Motor neuron (in vitro differentiated cells): ENCODE measurements around the gene MLLT3. TPM values are rescaled to one million over a fixed set of nuclear protein-coding genes. Genes with fewer than 3 reads are reported as not detected.

Experiments used
- ATAC-seq, 8 experiments: fragments of 200-7000 bp; cut with Tn5 transposase; replicated peaks in 6 of 8; 2 replicates each; pipeline ENCODE4 v1.8.0; 2021; ENCODE audit warnings: mild to moderate bottlenecking in 8 of 8, moderate library complexity in 8 of 8
- H3K27ac ChIP-seq, 2 donors: fragments of 250-450 bp; sonication (Bioruptor Pico); 2 replicates each; pipeline ENCODE4 v1.9.0; 2021; ENCODE audit warnings: antibody characterized with exemption in 2 of 2, mild to moderate bottlenecking in 2 of 2, moderate library complexity in 1 of 2
- H3K4me1 ChIP-seq, 2 donors: fragments of 250-450 bp; sonication (Bioruptor Pico); replicated peaks in 1 of 2; 2 replicates each; pipeline ENCODE4 v1.6.1; 2021; ENCODE audit warnings: antibody characterized with exemption in 2 of 2, mild to moderate bottlenecking in 2 of 2, moderate library complexity in 1 of 2
- H3K4me3 ChIP-seq, 5 donors: fragments of 250-450 bp; sonication (Bioruptor Pico); 2 replicates each; pipeline ENCODE4 v1.9.0; 2021; ENCODE audit warnings: antibody characterized with exemption in 5 of 5, mild to moderate bottlenecking in 5 of 5, moderate library complexity in 4 of 5
- WGBS, 10 experiments: fragments of 450-650 bp; shearing (Covaris generic); methylation state at CpG; one replicate each; pipeline ENCODE4 v1.0.0; 2022; 5-methylcytosine and 5-hydroxymethylcytosine counted together
- in situ Hi-C, 9 experiments: fragments of 400-800 bp; cut with MboI; loops; one replicate each; pipeline ENCODE4 v1.15.0; 2021; ENCODE audit warnings: low sequenced_read_pairs in 9 of 9, low pct_unique_long_range_greater_than_20kb in 2 of 9; ENCODE audit not compliant: unreplicated experiment in 9 of 9
- total RNA-seq, 8 experiments: library from RNA; unstranded; fragments of 300-600 nt; gene quantifications; 2 replicates each; pipeline versions ENCODE4 v1.2.3 to v1.2.4, GENCODE V29; 2022

MLLT3 gene
- total RNA-seq, 8 experiments from 2014 or later: 10.8 to 63.2 (median 31.6) TPM

GRCh38 chr9:20512106-20512505 is 110.2 kb downstream of the MLLT3 start:
- Histone ChIP-seq H3K4me3 (no peak overlapping the region), H3K4me1 (no peaks in the 10 kb centered on the region), H3K27ac (no peak overlapping the region)
- in situ Hi-C loops: no loop called here
- 80 to 100% (median 95%) methylated on average over 1 to 2 of the region's 2 CpGs; no CpG with 5 or more reads in 4 of the 10 experiments for WGBS, 10 experiments
- peak in 2 of 8 experiments; percentile 64 to 71 for ATAC-seq

- WGBS, 10 experiments: 100% methylated on average over 1 of the region's 1 CpG; no CpG with 5 or more reads in 7 of the 10 experiments
- in situ Hi-C loops: no loop called here
- Histone ChIP-seq H3K4me1 (no peaks in the 10 kb centered on the region), H3K4me3 (no peak overlapping the region), H3K27ac (no peak overlapping the region)
- ATAC-seq: peak in 3 of 8 experiments; percentile 32 to 70 (median 69)
Observed at GRCh38 chr9:20511686-20512085, 110.6 kb downstream of the MLLT3 start.

GRCh38 chr9:20509466-20509865 is 112.8 kb downstream of the MLLT3 start:
- in situ Hi-C loops: no loop called here
- WGBS, 10 experiments: 80 to 100% (median 97%) methylated on average over 1 to 3 of the region's 3 CpGs
- ATAC-seq: no peak
- no peaks in the 10 kb centered on the region for H3K4me1 ChIP-seq
- H3K4me3 ChIP-seq: no peak overlapping the region
- H3K27ac ChIP-seq: no peak overlapping the region

DNA sequence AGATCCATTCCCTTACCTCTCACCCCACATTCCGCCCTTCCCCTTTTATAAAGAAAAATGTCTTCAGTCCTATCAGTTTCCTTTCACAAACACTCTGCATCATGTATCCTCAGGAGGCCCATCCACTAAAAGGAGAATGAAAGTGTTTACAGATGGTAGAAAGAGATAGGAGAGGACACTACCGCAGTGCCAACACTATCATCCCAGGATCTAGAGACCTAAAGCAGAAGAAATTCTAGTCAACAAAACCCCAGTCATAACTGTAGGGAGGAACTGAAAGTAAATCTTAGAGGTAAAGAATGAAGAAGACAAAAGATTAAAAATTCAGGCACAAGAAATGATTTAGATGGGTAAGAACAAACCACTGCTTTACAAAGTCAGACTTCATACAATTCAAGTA is 114.1 kb downstream of the MLLT3 start:
- no peak overlapping the region for H3K4me3 ChIP-seq
- H3K4me1 ChIP-seq: no peaks in the 10 kb centered on the region
- ATAC-seq: no peak
- in situ Hi-C loops: no loop called here
- WGBS, 10 experiments: 63 to 100% (median 94%) methylated on average over 1 to 2 of the region's 2 CpGs; no CpG with 5 or more reads in 2 of the 10 experiments
- no peak overlapping the region for H3K27ac ChIP-seq

- in situ Hi-C loops: no loop called here
- H3K4me1 ChIP-seq: no peaks in the 10 kb centered on the region
- WGBS, 10 experiments: 0 to 100% (median 0%) methylated on average over 1 of the region's 1 CpG; no CpG with 5 or more reads in 3 of the 10 experiments
- ATAC-seq: no peak
- no peak overlapping the region for H3K4me3 ChIP-seq
- no peak overlapping the region for H3K27ac ChIP-seq
Observed at GRCh38 chr9:20507431-20507830, 114.9 kb downstream of the MLLT3 start.

GRCh38 chr9:20506099-20506900 is 116.0 kb downstream of the MLLT3 start:
- Histone ChIP-seq H3K4me1 (no peaks in the 10 kb centered on the region), H3K4me3 (no peak overlapping the region), H3K27ac (no peak overlapping the region)
- WGBS, 10 experiments: 0 to 100% (median 84%) methylated on average over 1 to 8 of the region's 11 CpGs; no CpG with 5 or more reads in 1 of the 10 experiments
- in situ Hi-C loops: no loop called here
- peak in 3 of 8 experiments; percentile 84 to 90 (median 86) for ATAC-seq

GRCh38 chr9:20505574-20505973 is 116.7 kb downstream of the MLLT3 start:
- Histone ChIP-seq H3K4me3 (no peak overlapping the region), H3K4me1 (no peaks in the 10 kb centered on the region), H3K27ac (no peak overlapping the region)
- 90 to 100% (median 98%) methylated on average over 2 to 5 of the region's 5 CpGs; no CpG with 5 or more reads in 2 of the 10 experiments for WGBS, 10 experiments
- in situ Hi-C loops: no loop called here
- ATAC-seq: no peak

DNA sequence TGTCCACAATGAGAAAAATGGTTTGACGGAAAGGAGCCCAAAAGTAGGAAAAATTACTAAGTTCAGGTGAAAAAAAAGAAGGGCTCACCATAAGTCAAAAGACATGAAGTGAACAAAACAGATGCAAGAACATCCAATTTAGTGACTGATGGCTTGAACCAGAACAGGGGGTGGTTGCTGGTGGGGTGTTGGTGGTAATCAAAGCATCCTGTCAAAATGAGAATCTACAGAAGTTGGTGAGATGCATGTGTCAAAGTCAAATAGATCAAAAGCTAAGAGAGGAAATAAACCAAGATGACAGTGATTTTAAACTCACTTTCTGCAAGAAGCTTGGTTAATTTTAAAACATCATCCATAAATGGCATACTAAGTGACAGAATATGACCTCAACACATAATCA is 117.4 kb downstream of the MLLT3 start:
- ATAC-seq: no peak
- in situ Hi-C loops: no loop called here
- Histone ChIP-seq H3K4me1 (no peaks in the 10 kb centered on the region), H3K27ac (no peak overlapping the region), H3K4me3 (no peak overlapping the region)
- WGBS, 10 experiments: 89 to 100% (median 100%) methylated on average over 1 of the region's 1 CpG; no CpG with 5 or more reads in 1 of the 10 experiments

DNA sequence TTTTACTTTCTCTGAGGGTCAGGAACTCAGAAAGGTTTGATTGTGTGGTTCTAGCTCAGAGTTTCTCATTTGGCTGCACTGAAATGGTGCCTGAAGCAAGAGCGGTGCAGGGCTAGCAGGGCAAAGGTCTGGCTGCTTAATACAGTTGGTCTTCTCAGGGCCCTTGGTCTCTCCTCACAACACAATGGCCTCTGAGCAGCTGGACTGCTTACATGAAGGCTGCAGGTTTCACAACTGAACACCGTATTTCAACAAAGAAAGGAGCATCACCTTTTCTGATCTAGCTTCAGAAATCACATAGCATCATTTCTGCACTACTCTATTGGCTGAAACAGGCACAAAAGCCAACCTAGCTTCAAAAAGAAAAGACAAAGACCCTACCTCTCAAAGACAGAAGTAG is 122.2 kb downstream of the MLLT3 start:
- in situ Hi-C loops: no loop called here
- Histone ChIP-seq H3K27ac (no peak overlapping the region), H3K4me3 (no peak overlapping the region), H3K4me1 (peaks cover 1 to 5% of the 10 kb centered on the region in 2 donors)
- no peak for ATAC-seq
- WGBS, 10 experiments: 80 to 100% (median 100%) methylated on average over 1 to 2 of the region's 2 CpGs; no CpG with 5 or more reads in 3 of the 10 experiments

DNA sequence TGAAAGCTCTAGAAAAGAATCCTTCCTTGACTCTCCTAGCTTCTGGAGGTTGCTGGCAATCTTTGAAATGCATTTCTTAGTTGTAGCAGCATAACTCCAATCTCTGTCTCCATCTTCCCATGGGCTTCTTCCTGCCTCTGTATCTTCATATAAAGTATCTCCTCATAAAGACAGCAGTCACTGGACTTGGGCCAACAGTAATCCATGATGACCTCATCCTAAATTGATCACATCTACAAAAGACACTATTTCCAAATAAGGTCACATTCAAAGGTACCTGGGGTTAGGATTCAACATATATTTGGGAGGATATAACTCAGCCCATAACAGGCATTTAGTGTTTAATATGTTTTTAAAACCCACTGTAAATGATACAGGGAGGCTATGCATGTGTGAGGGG is 123.3 kb downstream of the MLLT3 start:
- H3K27ac ChIP-seq: no peak overlapping the region
- no peak for ATAC-seq
- in situ Hi-C loops: no loop called here
- H3K4me1 ChIP-seq: peaks cover 6 to 13% of the 10 kb centered on the region in 2 donors
- H3K4me3 ChIP-seq: no peak overlapping the region

DNA sequence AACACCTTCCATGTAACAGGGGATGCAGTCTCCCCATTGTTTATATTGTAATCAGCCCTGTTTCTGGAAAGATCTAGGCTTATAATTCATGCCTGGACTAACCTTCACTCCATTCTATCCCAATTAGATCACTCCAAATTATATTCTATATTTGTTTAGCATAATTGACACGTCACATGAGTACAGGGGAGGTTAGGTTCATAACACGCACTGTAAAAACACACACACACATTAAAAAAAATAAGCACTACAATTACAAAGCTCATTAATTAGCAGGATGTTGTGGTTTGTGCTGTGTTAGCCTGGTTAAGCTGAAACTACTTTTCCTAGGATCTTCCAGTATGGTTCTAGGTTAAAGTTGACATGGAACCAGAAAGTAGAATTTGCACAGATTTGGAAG is 126.0 kb downstream of the MLLT3 start:
- Histone ChIP-seq H3K4me3 (no peak overlapping the region), H3K4me1 (peaks cover 6 to 13% of the 10 kb centered on the region in 2 donors), H3K27ac (no peak overlapping the region)
- ATAC-seq: no peak
- in situ Hi-C loops: no loop called here
- 94 to 100% (median 96%) methylated on average over 2 of the region's 2 CpGs; no CpG with 5 or more reads in 5 of the 10 experiments for WGBS, 10 experiments

DNA sequence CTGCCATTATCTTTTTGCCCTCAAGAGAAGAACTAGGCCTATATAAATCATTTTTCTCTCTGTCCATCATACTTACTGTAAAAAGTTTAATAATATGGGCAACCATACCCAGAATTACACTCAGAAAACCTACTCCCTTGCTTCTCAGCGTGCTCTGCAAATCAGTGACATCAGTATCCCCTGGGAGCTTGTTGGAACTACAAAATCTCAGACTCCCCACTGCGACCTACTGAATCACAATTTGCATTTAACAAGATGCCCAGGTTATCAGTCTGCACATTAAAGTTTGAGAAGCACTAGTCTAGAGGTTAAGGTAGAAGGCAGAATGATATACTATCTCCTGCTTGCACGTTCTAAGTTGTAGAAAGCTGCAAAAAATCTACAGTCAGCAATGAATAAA is 127.2 kb downstream of the MLLT3 start:
- Histone ChIP-seq H3K4me3 (no peak overlapping the region), H3K4me1 (peaks cover 6 to 13% of the 10 kb centered on the region in 2 donors), H3K27ac (no peak overlapping the region)
- peak in 5 of 8 experiments; percentile 39 to 76 (median 45) for ATAC-seq
- in situ Hi-C loops: no loop called here
- 11 to 80% (median 60%) methylated on average over 1 to 3 of the region's 3 CpGs; no CpG with 5 or more reads in 1 of the 10 experiments for WGBS, 10 experiments

DNA sequence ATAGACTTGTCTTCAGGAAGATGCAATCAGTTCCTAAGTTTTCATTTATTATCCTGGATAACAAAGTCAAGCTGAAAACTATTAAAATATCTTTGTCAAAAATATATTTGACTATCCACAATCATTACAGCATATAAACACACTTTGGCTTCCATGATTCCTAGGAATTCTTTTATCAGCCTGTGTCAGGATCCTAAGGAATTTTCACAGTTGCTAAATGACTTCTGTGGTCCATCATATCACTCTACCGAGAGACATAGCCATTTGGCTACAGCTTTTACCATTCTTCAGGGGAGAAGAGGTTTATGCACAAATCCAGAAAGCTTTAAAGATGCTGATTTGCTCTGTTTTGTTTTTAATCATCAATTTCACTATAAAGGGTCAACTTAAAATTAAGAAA is 128.3 kb downstream of the MLLT3 start:
- in situ Hi-C loops: no loop called here
- ATAC-seq: no peak
- H3K4me1 ChIP-seq: peaks cover 6 to 13% of the 10 kb centered on the region in 2 donors
- H3K4me3 ChIP-seq: no peak overlapping the region
- H3K27ac ChIP-seq: no peak overlapping the region
- 67 to 100% (median 88%) methylated on average over 1 of the region's 1 CpG; no CpG with 5 or more reads in 4 of the 10 experiments for WGBS, 10 experiments

GRCh38 chr9:20492772-20493171 is 129.5 kb downstream of the MLLT3 start:
- 30 to 100% (median 96%) methylated on average over 1 of the region's 1 CpG for WGBS, 10 experiments
- Histone ChIP-seq H3K4me1 (peaks cover 9 to 15% of the 10 kb centered on the region in 2 donors), H3K27ac (no peak overlapping the region), H3K4me3 (no peak overlapping the region)
- in situ Hi-C loops: no loop called here
- ATAC-seq: no peak
